Lower leg skin (tissue), 3 donors: ENCODE measurements around the gene LONRF3.

ENCODE experiments used
- POLR2A ChIP-seq, 2 donors: fragments of 450-650 bp; IDR thresholded peaks; one replicate each; pipeline ENCODE4 v1.6.1; 2016 to 2017; ENCODE audit warnings: antibody characterized with exemption in 2 of 2, mild to moderate bottlenecking in 1 of 2, moderate library complexity in 1 of 2
- TF ChIP-seq, protein P1 (sequence below), 3 donors: fragments of 450-650 bp; IDR thresholded peaks; one replicate each; pipeline ENCODE4 v1.5.1; 2016; ENCODE audit warnings: antibody characterized with exemption in 3 of 3, mild to moderate bottlenecking in 3 of 3, moderate library complexity in 2 of 3

DNA sequence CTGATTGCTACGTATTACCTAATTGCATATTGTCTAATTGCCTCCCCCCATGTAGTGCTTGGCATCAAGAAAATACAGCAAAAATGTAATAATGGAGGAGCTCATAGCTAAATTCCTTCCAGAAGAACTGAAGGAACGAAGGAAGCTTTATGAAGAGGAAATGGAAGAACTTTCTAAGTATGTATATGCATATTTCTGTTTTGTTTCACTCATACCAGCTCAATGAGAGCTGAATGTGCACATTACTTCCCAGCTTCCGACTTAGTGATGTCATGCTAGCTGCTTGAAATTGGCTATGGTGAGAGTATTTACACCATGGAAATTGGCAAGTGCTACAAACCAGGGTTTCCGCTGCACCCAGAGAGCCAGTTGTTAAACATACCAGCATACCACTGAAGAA, 34.7 kb downstream of the LONRF3 start:
- TF ChIP-seq, protein P1, sequence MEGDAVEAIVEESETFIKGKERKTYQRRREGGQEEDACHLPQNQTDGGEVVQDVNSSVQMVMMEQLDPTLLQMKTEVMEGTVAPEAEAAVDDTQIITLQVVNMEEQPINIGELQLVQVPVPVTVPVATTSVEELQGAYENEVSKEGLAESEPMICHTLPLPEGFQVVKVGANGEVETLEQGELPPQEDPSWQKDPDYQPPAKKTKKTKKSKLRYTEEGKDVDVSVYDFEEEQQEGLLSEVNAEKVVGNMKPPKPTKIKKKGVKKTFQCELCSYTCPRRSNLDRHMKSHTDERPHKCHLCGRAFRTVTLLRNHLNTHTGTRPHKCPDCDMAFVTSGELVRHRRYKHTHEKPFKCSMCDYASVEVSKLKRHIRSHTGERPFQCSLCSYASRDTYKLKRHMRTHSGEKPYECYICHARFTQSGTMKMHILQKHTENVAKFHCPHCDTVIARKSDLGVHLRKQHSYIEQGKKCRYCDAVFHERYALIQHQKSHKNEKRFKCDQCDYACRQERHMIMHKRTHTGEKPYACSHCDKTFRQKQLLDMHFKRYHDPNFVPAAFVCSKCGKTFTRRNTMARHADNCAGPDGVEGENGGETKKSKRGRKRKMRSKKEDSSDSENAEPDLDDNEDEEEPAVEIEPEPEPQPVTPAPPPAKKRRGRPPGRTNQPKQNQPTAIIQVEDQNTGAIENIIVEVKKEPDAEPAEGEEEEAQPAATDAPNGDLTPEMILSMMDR (IDR thresholded peaks at IDR 0.05): no peak
- no peak for TF ChIP-seq POLR2A (IDR thresholded peaks at IDR 0.05)
